GM18526 (cell line): ENCODE data around the gene KANSL1L.
A peak's percentile ranks its signal among the peaks of the same experiment; 100 is the strongest.

Source experiments
- POLR2A ChIP-seq: IDR thresholded peaks from 3 replicates; pipeline ENCODE4 v1.6.1; 2011; ENCODE audit not compliant: insufficient read length; ENCODE audit errors: extremely low read depth

KANSL1L gene

DNA sequence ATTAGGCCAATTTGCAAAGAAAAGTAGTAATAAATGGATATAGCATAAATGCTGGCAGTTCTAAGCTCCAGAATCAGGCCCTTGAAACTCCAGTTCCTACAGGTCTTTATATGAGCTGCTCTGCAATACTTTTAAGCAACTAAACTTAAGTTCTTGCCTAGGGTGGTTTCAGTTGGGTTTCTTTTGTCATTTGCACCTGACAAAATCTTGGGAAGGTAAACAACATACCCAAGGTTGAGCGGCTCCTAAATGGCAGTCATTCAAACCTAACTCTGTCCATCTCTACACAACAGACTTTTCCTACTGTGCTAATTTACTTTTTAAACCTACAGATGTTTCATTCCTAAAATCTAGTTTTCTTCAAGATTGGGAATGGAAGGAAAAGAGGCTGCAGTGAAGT, 9.3 kb upstream of the KANSL1L start:
- no peak for TF ChIP-seq POLR2A

DNA sequence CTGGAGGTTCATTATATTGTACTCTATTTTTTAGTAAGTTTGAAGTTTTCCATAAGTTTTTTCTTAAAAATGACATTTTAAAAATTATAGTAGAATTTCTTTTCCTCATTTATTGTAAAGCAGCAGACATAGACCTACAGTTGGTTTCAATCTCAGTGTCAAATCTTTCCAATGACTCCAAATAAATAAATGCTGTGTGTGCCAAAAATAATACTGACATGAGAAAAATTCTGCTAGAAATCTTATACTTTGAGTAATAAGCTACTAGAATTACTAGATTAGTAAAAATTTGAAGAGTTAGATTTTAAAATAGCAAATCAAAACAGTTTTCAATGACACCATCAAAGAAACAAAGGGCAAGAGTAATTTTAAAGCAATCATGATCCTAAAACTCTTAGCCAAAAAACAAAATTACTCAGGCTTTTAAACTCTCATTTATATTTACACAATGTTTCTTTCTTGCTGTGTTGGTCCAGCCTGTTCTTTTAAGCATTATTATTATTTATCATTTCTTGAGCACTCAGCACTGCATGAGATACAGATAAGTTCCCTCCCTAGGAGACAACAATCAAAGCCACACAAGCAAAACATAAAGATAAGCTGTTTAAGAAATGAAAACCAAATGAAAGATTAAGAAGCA, 8.3 kb upstream of the KANSL1L start:
- TF ChIP-seq POLR2A = no peak

DNA sequence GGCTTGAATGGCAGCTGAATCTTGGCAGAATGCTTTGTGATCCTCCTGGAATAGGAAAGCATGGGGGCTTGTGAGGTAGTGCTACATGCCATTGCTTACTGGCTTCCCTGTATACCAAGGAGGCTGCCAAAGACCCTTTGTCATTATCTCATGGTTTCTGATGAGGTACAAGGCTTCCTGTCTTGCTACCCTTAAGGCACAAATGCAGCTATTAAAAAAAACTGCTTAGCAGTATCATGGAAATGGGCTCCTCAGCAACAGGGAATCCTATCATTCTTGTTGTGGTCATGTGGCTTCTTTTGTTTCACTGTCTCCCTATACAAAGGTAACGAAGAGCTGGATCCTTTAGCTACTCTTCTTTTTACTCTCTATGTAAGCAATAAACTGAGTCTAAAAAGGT, 6.6 kb upstream of the KANSL1L start:
- no peak for TF ChIP-seq POLR2A

DNA sequence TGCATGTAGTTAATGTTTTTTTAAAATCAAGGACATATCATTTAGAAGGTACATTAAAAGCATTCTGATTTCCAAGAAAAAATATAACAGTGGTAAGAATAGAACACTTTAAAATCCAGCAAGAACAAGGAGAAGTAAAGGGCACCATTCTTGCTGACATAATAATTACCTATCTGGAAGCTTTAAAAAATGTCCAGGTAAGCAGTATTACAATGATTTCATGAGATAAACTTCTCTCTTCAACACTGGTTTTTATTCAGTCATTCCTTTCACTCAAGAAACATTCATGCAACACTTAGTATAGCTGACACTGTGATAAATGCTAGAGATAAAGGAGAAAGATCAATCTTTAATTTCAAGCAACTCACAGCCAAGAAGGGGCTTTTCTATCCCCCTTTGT, 2.9 kb upstream of the KANSL1L start:
- no peak for TF ChIP-seq POLR2A

DNA sequence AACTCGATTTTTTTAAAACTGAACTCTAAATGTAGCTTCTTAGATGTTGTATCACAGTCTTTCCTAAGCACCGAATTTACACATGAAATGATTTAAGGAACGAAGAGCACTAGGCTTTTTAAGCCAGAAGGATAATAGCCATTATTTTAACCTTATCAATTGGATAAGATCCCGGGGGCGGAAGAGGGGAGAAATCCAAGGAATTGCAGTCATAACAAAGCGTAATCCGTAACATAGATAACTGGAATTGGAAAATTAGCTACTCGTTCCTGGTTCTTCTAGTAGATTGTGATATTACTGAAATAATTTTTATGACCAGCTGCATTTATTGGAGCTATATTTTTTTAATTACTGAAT, 988 bp upstream of the KANSL1L start:
- TF ChIP-seq POLR2A = no peak

DNA sequence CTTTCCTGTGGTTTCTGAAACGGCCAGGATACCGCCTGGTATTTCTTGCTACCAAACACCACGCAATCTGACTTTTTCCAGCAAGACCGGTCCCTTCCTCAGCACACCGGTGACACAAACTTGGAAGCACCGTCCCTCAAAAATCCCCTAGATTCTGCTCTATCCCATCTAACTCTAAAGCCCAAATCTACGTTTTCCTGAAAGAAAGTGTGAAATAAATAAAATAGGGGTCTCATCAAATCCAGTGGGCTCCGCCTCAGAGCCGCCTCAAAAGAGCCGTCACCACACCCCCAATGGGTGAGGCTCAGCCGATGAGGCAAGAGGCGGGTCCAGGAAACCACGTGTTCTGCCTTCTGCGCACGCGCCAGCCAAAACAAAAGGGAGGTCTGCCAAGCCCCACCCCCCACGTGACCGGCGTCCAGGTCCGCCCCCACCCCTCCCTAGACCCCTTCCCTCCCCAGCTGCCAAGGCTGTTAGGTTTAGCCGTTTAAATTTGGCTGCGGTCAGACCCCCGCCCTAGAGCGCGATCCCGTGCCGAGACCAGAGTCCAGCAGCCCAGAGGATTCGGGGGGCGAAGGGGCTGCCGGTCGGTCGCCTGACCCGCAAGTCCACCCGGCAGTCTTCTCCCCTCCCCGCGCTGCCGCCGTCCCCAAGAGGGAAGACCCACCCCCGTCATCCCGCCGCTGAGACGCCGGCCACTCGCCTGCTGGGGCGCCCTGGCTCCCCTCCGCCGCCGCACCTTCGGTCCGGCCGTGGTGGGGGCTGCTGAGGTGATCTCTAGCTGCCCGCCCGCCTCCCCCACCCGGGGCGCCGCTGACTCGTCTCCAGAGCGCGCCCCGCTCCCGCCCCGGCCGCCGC, 534 bp downstream of the KANSL1L start:
- peak; percentile 52 for TF ChIP-seq POLR2A

DNA sequence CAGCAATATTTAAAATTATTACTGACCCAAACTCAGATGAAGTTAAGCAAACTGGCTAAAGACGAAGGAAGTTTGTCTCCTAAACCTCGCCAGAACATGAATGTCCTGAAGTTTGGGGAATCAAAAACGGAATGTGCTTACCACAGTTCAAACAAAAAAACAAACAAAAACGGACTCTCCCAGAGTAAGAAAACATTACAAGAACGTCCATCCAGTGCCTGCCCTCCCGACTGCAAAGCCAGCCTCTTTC, 1.1 kb downstream of the KANSL1L start:
- TF ChIP-seq POLR2A = no peak

DNA sequence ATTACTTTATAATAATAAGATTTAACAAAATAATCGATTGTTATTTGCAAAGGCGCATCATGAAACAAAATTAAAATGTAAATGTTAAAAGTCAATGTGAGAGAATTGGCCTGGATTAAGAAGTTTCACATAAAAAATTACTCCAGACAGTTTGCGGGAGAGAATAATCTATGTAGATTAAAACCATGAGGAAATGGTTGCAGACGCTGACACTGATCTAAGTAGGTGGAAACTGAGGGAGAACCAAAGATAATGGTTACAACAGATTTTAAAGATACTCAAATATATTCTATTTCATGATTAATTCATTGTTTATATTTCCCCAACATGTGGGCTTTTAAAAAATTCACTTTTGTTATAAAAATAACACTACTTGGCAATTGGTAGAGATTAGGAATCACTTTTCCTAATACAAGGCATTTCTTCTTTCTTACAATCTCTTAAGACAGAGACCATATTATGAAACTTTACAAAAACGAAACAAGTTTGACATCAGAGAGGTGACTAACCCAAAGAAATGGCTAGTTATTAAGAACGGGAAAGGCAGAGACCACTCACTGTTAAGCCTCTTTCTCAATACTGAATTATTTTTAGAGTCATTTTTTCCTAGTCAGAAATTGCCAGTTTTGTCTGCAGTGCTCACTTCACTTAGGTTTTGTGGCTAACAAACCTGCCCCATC, 1.6 kb downstream of the KANSL1L start:
- TF ChIP-seq POLR2A = no peak

DNA sequence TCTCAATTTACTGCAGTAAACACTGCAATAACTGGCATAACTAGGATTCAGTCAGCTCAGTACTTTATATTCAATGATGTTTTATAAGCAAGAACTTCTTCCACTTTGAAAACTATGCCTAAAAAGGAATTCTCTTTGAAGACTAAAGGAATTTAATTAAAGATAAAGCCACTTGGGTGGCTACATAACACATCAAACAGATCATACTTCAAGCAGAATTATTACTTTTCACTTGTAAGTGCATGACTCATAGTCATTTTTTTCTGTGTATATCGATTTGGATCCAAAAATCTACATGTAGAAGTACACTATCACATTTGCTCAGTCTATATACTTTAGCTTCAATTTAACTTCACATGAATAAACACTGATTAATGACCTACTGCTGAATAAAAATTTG, 4.0 kb downstream of the KANSL1L start:
- no peak for TF ChIP-seq POLR2A

DNA sequence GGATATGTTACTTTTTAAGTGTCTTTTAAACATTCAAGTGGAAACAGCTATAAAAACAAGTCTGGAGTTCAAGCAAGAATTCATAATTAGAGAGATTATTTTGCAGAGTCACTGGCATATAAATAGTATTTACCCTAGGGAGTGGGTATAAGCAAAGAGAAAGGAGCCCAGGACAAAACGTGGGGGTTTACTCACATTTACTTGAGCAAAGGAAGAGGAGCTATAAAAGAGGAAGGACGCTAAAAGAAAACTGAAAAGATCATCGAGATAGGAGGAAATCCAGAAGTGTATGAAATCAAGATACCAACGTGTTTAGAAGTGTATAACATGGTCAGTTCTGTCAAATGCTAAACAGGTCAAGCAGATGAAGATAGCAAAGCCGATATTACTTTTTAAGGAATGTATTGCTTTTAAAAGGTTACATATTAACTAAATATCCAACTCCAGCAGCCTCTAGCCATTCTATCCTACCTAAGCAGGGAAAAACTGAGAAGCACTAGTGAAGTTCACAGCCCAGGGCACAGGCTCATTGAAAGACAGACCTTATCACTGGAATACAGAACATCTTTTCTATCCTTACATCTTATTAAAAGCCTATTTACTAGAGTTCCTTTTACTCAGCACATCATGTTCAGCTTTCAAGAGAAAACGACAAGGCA, 8.6 kb downstream of the KANSL1L start:
- no peak for TF ChIP-seq POLR2A

DNA sequence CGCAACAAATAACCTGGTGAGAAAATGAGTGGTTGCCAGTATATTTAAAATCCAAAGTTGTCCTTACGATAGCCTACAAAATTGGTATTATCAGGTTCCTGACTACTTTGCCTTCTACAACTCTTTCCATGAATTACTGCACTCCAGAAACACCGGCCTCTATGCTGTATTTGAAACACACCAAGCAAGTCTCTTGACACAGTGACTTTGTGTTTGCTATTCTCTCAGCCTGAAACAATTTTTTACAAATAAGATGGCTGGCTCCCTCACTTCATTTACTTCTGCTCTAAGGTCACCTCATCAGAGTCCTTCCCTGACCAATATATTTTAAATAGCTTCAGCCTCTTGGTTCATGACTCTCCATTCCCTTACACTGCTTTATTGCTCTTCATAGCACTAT, 12.2 kb downstream of the KANSL1L start:
- no peak for TF ChIP-seq POLR2A

DNA sequence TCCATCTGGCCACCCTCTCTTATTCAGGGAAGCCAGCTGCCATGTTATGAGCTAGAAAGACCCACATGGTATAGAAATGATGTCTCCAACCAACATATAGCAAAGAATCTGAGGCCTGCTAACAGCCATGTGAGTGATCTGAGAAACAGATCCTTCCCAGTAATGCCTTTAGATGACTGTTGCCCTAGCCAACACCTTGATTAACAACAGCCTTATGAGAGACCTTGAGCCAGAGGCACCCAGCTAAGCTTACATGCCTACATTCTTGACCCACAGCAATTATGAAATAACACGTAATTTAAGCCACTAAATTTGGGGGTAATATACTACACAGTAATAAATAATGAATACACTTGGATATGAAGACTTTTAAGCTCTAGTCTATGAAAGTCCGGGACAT, 13.0 kb downstream of the KANSL1L start:
- no peak for TF ChIP-seq POLR2A

DNA sequence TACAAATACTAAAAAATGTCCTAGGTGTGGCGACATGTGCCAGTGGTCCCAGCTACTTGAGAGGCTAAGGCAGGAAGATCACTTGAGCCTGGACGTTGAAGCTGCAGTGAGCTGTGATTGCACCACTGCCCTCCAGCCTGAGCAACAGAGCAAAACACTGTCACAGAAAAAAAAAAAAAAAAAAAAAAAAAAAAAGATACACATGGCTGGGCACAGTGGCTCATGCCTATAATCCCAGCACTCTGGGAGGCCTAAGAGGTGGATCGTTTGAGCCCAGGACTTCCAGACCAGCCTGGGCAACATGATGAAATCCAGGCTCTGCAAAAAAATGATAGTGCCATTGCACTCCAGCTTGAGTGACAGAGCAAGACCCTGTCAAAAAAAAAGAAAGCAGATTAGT, 13.7 kb downstream of the KANSL1L start:
- no peak for TF ChIP-seq POLR2A

DNA sequence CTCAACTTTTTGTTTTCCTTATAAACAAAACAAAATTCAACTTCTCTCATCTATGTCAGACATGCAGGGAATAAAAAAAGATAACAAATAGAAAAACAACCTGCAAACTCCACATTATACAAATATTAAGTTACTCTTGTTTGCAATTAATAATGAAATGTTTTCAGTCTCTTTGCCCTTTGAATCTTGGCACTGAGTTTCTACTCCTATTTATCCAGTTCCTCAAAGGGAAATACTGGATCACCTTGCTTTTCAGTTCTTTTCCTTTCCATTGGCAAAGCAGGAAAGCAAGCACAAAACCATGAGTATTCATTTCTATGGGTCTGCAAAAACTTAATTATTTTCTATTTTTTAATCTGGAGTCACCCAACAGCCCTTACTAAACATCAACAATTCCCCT, 23.6 kb downstream of the KANSL1L start:
- TF ChIP-seq POLR2A = no peak

DNA sequence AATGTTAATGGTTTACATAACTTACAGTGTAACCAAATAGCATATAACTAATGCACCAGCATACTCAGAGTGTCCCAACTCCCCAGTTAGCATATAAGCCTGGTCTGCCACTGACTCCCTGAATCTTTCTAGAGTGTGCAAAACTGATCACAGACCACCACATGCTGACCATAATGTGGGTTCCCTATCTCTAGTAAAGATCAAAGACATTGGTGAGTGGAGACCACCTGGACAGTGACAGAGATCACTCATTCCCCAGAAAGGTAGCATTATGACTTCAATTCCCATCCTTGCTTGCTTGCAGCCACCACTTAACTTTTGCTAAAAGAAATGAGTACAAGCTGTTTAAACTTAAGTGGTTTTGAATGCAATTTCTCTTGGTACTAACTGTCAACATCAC, 39.0 kb downstream of the KANSL1L start:
- TF ChIP-seq POLR2A = no peak

DNA sequence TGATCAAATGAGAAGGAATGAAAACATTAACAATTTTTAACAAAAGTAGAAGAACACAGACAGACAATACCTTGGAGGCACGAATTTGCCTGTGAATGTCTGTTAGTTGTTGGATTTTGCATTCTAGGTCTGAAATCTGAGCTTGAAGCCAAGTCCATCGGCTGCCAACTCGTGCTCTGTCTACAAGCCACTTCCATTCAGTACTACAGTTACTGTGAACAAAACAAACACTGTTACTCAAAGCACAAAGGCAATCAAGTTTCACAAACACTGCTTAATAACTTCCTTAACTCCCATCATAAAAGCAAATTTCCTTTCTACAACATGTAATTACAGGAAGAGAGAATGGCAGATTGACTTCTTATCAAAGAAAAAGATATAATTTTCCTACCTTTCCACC, 42.2 kb downstream of the KANSL1L start:
- TF ChIP-seq POLR2A = no peak
